ENCODE results near the gene ZSCAN5B.
"Not testable (repeated sequence)": the region's sequence is repeated elsewhere in the genome, so short reads cannot be mapped to it uniquely, and the experiment has no call there.

Gene ZSCAN5B

DNA sequence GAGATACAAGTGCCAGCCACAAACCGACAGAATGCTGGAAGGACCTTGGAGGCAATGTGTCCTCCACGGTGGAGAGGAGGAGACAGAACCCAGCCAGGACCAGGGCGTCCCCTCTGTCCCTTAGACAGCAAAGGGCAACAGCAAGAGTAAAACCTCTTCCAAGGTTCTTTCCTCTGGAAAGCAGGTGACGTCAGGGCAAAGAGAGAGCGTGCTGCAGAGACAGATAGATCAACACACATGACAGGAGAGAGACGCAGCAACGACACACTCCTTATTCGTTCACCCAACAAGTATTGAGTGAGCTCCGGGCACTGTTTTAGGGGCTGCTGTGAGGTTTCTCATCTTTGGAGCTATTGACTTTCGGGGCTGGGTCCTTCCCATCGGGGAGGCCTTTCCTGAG, 23.0 kb downstream of the ZSCAN5B start:
- DNase-seq = no peak

GRCh38 chr19:56174086-56174485, 23.5 kb downstream of the ZSCAN5B start:
- DNase-seq = no peak

DNA sequence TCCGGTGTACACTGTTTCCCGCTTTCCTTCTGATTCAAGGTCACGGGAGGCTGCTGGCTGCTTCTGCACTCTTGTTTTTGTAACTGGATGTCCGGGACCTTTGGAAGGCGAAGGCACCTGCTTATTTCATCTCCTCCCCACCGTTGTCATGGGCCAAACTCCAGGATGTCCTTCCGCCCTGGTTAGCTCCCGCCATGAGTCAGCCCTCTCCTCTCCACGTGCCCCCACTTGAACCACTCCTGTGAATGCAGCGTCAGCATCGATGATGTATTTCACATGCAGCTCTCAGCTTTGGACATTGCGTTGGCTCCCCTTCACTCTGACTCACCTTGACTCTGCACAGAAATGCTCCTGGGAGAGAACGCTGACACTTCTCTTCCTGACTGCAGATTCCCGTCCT, 27.3 kb downstream of the ZSCAN5B start:
- no peak for DNase-seq

GRCh38 chr19:56167064-56167578, 30.5 kb downstream of the ZSCAN5B start:
- no peak for DNase-seq

- no peak for DNase-seq
Measured at GRCh38 chr19:56163097-56163496, 34.5 kb downstream of the ZSCAN5B start.

- DNase-seq = no peak
Measured at GRCh38 chr19:56162258-56162657, 35.3 kb downstream of the ZSCAN5B start.

DNA sequence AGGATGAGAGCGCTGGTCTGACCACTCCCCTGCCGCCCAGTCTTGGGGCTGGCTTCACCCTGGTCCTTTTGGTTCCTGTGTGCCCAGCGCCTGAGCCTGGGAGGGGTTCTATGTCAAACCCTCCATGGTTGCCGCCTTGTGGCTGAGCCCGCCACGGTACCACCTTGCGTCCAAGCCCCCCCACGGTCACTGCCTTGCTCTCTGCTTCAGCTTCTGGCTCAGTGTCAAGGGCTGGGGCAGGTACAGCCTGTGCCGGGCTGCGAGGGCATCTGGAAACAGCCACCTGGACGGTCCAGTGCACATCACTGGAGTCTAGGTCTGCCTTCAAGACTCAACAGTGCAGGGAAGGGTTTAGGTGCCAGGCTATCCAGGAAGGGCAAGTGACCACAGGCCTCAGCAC, 36.0 kb downstream of the ZSCAN5B start:
- no peak for DNase-seq

GRCh38 chr19:56159622-56160271, 37.8 kb downstream of the ZSCAN5B start:
- no peak for DNase-seq

DNA sequence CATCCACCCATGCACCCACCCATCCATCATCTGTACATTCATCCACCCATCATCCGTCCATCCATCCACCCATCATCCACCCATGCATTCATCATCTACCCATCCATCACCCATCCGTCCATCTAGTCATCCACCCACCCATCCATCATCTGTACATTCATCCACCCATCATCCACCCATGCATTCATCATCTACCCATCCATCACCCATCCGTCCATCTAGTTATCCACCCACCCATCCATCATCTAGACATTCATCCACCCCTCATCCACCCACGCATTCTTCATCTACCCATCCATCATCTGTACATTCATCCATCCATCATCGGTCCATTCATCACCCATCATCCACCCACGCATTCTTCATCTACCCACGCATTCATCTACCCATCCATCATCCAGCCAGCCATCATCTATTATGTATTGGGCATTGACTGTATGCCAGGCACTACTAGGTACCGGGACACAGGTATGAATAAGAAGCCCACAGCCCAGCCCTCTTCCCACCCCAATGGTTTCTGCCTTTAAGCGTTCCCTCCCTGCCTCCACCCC, 38.5 kb downstream of the ZSCAN5B start:
- no peak for DNase-seq

DNA sequence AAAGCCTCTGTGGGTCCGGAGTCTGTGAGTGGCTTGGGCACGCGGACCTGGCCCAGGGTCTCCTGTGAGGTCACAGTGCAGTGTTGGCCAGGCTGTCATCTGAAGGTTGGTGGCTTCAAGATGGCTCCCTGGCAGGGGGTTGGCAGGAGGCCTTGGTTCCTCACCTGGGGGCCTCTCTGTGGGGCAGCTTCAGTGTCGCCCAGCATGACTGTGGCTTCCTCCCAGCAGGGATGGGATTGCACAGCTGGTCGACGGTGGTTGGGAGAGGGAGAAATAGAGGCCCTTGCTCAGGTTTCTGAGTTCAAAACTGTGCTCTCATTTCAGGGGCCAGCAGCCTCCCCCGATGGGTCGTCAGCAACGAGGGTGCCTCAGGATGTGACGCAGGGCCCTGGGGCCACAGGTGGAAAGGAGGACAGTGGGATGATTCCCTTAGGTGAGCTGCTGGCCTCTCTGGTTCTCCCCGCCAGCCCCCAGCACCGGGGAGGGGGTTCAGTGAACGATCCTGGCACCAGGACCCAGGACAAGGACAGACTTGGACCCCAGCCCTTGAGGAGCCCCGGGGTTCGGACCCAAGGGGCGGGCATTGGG, 39.3 kb downstream of the ZSCAN5B start:
- no peak for DNase-seq

DNA sequence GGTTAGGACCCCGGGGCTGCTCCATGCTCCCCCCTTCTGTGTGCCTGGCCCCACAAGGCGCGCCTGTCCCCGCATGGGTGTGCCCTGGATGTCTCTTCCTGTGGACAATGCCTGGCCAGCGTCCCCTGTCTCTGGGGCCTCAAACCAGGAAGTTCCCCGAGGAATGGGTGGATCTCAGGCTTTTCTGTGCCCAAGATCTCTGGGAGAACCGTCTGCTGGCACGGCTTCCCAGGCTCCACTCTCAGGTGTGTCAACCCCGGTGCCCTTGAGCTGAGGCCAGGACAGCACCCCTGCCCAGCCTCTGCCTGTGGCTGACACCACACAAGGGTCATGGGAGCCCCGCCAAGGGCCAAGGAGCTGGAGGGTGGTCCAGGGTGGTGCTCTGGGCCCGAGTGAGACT, 40.8 kb downstream of the ZSCAN5B start:
- no peak for DNase-seq

GRCh38 chr19:56155124-56155687, 42.4 kb downstream of the ZSCAN5B start:
- DNase-seq = no peak

- no peak for DNase-seq
Measured at GRCh38 chr19:56153507-56153906, 44.1 kb downstream of the ZSCAN5B start.

DNA sequence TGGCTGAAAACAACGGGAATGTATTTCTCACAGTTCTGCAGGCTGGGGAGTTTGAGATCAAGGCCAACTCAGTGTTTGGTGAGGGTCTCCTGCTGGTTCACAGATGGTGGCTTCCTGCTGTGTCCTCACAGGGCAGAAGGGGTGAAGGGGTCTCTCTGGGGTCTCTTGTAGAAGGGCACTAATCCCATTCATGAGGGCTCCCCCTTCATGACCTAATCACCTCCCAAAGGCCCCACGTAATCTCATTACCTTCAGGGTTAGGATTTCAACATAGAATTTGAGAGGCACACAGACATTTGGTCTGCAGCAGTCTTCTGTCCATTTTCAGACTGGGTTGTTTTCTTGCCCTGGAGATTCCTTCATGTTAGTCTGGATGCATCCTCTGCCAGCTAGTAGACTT, 44.9 kb downstream of the ZSCAN5B start:
- DNase-seq = no peak

GRCh38 chr19:56150358-56150757, 47.2 kb downstream of the ZSCAN5B start:
- no peak for DNase-seq

DNA sequence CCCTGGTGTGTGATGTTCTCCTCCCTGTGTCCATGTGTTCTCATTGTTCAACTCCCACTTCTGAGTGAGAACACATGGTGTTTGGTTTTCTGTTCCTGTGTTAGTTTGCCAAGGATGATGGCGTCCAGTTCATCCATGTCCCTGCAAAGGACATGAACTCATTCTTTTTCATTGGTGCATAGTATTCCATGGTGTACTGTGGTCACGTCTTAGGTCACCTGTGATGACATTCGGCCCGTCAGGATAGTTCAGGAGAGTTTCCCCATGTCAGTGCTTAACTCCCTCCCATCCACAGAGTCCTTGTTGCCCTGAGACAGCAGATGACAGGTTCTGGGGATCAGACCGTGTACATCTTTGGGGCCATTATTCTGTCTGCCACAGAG, 47.9 kb downstream of the ZSCAN5B start:
- no peak for DNase-seq

DNA sequence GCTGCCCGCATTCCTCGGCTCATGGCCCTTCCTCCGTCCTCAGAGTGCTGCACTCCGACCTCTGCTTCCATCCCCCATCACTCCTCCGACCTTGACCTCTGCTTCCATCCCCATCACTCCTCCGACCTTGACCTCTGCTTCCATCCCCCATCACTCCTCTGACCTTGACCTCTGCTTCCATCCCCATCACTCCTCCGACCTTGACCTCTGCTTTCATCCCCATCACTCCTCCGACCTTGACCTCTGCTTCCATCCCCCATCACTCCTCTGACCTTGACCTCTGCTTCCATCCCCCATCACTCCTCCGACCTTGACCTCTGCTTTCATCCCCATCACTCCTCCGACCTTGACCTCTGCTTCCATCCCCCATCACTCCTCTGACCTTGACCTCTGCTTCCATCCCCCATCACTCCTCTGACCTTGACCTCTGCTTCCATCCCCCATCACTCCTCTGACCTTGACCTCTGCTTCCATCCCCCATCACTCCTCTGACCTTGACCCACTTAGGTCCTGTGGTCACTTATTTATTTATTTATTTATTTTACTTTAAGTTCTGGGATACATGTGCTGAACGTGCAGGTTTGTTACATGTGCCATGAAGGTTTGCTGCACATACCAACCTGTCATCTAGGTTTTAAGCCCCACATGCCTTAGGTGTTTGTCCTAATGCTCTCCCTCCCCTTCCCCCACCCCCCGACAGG, 48.5 kb downstream of the ZSCAN5B start:
- DNase-seq = not testable (repeated sequence)

DNA sequence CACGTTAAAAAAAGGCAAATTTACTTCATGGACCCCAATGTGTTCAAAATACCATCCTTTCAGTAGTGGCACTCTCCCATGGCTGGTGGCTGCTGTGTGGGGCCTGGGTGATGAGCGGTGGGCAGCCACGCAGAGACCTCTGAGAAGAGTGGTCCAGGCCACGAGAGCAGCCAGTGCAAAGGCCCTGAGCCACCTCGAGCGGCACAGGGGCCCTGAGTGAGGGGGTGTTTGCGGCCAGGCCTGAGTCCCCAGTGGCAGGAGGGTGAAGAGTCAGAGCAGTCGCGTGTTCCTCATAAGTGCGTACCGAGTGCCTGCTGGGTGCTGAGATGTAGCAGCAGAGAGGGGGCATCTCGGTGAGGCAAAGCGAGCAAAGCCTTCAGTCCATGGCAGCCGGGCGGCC, 49.5 kb downstream of the ZSCAN5B start:
- DNase-seq = no peak

GRCh38 chr19:56147307-56147706, 50.3 kb downstream of the ZSCAN5B start:
- DNase-seq = no peak

DNA sequence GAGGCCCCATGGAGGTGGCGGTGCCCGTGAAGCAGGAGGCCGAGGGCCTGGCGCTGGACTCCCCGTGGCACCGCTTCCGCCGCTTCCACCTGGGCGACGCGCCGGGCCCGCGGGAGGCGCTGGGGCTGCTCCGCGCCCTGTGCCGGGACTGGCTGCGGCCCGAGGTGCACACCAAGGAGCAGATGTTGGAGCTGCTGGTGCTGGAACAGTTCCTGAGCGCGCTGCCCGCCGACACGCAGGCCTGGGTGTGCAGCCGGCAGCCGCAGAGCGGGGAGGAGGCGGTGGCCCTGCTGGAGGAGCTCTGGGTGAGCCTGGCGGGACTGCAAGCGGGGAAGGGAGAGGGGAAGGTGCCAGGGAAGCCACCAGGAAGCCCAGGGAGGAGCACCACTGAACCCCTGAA, 50.7 kb downstream of the ZSCAN5B start:
- DNase-seq = no peak

GRCh38 chr19:56145698-56146097, 51.9 kb downstream of the ZSCAN5B start:
- DNase-seq = no peak

GRCh38 chr19:56144831-56145230, 52.8 kb downstream of the ZSCAN5B start:
- DNase-seq = no peak

DNA sequence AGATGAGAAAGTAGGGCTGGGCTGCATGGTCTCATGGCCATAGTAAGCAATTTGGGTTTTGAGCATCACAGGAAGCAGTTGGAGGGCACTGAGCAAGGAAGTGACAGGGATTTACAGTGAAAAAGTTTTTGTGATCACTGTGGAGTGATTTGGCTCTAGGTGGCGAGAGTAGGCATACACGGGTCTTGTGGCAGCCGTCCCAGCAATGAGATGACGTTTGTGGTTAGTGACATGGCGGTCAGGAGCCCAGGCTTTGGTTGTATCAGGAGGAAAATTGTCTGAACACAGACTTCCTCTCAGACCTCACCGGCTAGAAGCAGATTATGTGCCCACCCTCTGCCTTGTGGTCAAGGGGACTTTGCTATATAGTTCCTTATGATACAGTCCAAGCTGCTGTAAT, 53.2 kb downstream of the ZSCAN5B start:
- DNase-seq = no peak

Data from NCI-H1105 (cell line).